HL-60/S4 (cell line): Measurements from ENCODE around the gene ZNF724.
"Not testable (repeated sequence)": the region's sequence is repeated elsewhere in the genome, so short reads cannot be mapped to it uniquely, and the experiment has no call there.

ENCODE experiments used
- in situ Hi-C: fragments of 300-500 bp; cut with MboI; formaldehyde crosslinking; loops from 2 replicates; pipeline ENCODE4 v1.14.3; 2022; ENCODE audit warnings: low sequenced_read_pairs

Gene ZNF724

DNA sequence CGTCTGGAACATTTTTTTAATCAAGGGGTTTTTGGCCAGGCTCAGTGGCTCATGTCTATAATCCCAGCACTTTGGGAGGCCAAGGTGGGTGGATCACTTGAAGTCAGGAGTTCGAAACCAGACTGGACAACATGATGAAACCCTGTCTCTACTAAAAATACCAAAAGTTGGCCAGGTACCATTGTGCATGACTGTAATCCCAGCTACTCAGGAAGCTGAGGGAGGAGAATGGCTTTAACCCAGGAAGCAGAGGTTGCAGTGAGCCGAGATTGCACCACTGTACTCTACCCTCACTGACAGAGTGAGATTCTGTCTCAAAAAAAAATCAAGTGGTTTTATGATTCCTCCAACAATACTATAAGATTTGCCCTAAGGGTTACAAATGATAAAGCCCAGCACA is 3.1 kb upstream of the ZNF724 start:
- in situ Hi-C loops, result not testable (repeated sequence)

DNA sequence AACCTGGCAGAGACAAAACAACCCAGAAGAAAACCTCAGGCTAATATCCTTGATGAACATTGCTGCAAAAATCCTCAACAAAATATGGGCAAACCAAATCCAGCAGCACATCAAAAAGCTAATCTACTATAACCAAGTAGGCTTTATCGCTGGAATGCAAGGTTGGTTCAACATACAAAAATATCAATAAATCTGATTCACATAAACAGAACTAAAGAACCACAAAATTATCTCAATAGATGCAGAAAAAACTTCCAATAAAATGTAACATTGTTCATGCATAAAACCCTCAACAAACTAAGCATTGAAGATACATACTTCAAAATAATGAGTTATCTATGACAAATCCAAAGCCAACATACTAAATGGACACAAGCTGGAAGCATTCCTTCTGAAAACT is 8.8 kb downstream of the ZNF724 start:
- in situ Hi-C loops, result no loop called here

DNA sequence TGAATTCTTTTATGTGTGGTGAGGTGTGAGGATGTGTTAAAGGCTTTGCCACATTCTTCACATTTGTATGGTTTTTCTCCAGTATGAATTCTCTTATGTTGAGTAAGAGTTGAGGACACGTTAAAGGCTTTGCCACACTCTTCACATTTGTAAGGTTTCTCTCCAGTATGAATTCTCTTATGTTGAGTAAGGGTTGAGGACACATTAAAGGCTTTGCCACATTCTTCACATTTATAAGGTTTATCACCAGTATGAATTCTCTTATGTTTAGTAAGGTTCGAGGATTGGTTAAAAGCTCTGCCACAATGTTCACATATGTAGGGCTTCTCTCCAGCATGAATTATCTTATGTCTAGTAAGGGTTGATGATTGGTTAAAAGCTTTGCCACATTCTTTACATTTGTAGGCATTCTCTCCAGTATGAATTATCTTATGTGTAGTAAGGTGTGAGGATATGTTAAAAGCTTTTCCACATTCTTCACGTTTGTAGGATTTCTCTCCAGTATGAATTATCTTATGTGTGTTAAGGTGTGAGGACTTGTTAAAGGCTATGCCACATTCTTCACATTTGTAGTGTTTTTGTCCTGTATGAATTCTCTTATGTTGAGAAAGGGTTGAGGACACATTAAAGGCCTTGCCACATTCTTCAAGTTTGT is 27.1 kb downstream of the ZNF724 start:
- in situ Hi-C loops, result no loop called here

DNA sequence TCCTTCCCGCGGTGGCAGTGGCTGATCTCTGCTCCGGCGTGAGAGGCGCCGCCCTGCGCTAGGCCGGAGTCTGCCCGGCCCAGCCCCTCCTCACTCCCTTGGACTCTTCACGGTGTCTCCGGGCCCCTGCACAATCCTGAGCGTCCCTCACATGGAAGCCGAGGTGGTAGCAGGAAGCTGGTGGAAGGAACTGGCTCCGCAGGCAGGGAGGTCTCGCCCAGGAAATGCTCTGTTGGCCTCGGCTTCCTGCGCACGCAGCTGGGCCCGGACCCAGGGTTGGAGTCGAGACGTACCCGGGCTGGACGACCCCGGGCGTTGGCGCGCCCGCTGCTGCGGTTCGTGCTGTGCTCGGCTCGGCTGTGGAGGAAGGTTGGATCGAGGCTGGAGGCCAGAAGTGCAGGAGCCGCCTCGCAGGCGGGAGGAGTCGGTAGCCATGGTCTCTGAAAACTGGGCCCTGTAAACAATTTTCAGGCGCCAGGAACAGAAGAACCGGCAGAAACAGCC is 46.3 kb downstream of the ZNF724 start:
- in situ Hi-C loops, result no loop called here

DNA sequence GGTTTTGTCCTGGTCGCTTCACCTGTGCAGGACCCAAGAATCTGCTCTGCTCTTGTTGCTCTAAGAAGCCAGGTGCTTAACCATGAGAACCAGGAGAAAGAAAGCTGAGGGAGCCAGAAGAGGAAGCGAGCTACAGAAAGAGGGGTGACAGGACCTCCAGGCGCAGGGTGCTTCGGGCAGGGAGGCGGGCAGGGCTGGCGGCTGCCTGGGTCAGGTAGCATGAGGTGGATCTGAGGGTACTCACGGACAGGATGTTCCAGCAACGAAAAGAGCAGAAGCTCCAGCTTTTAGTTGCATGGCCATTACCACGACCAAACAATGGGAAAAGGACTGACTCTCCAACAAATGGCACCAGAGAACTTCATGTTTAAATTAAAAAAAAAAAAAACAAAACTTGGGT is 59.9 kb downstream of the ZNF724 start:
- in situ Hi-C loops, result no loop called here

DNA sequence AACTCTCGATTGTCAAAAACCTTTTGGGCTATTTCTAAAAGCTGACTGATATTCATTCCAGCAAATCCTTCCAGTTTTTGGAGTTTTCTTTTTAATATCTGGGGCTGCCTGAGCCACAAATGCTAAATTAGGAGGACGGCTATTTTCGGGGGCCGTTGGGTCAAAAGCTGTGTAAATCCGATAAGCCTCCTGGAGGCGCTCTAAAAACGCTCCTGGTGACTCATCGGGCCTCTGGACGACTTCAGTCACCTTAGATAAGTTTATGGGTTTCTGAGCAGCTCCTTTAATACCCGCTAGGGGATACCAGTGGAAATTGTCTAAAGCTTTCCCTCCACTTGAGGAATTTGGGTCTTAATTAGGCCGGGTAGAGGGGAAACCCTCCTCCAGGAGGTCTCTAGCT is 66.9 kb downstream of the ZNF724 start:
- in situ Hi-C loops, result no loop called here
